ENCODE results near the gene PTAFR. TPM values are rescaled to one million over a fixed set of nuclear protein-coding genes. Genes with fewer than 3 reads are reported as not detected.

The PTAFR gene
- total RNA-seq, 1 donor from 2014 or later, result 1.5 TPM

GRCh38 chr1:28161751-28162150 lies 14.7 kb downstream of the PTAFR start:
- no peak for DNase-seq
- no peaks in the 10 kb centered on the region for H3K36me3 ChIP-seq
- TF ChIP-seq CTCF (IDR thresholded peaks at IDR 0.05; ENCODE audit: borderline replicate concordance), result no peak
- H3K4me1 ChIP-seq, result peaks cover 24% of the 10 kb centered on the region
- H3K27ac ChIP-seq (replicated peaks), result peak overlapping the region; percentile 78
- peaks cover 8% of the 10 kb centered on the region for H3K9me3 ChIP-seq (replicated peaks)
- intact Hi-C loops (cut with micrococcal nuclease), result no loop called here
- no peaks in the 10 kb centered on the region for H3K27me3 ChIP-seq (ENCODE audit: low read depth)
- no peak overlapping the region for H3K4me3 ChIP-seq

GRCh38 chr1:28160782-28161266 lies 15.7 kb downstream of the PTAFR start:
- H3K4me3 ChIP-seq, result no peak overlapping the region
- peak overlapping the region; percentile 78 for H3K27ac ChIP-seq (replicated peaks)
- intact Hi-C loops (cut with micrococcal nuclease), result no loop called here
- no peak for DNase-seq
- no peaks in the 10 kb centered on the region for H3K36me3 ChIP-seq
- H3K27me3 ChIP-seq (ENCODE audit: low read depth), result no peaks in the 10 kb centered on the region
- TF ChIP-seq CTCF (IDR thresholded peaks at IDR 0.05; ENCODE audit: borderline replicate concordance), result no peak
- H3K9me3 ChIP-seq (replicated peaks), result peaks cover 2% of the 10 kb centered on the region
- peaks cover 24% of the 10 kb centered on the region for H3K4me1 ChIP-seq

- peaks cover 30% of the 10 kb centered on the region for H3K4me1 ChIP-seq
- H3K4me3 ChIP-seq, result no peak overlapping the region
- H3K36me3 ChIP-seq, result no peaks in the 10 kb centered on the region
- peak overlapping the region; percentile 78 for H3K27ac ChIP-seq (replicated peaks)
- intact Hi-C loops (cut with micrococcal nuclease), result no loop called here
- H3K27me3 ChIP-seq (ENCODE audit: low read depth), result no peaks in the 10 kb centered on the region
- DNase-seq, result no peak
- TF ChIP-seq CTCF (IDR thresholded peaks at IDR 0.05; ENCODE audit: borderline replicate concordance), result no peak
- H3K9me3 ChIP-seq (replicated peaks), result no peaks in the 10 kb centered on the region
These were observed 16.8 kb downstream of the PTAFR start for GRCh38 chr1:28159680-28160079.

GRCh38 chr1:28159243-28159642 lies 17.2 kb downstream of the PTAFR start:
- intact Hi-C loops (cut with micrococcal nuclease), result no loop called here
- DNase-seq, result no peak
- H3K4me3 ChIP-seq, result no peak overlapping the region
- H3K4me1 ChIP-seq, result peaks cover 34% of the 10 kb centered on the region
- H3K36me3 ChIP-seq, result no peaks in the 10 kb centered on the region
- H3K27ac ChIP-seq (replicated peaks), result no peak overlapping the region
- H3K27me3 ChIP-seq (ENCODE audit: low read depth), result no peaks in the 10 kb centered on the region
- TF ChIP-seq CTCF (IDR thresholded peaks at IDR 0.05; ENCODE audit: borderline replicate concordance), result no peak
- H3K9me3 ChIP-seq (replicated peaks), result no peaks in the 10 kb centered on the region

- no peak overlapping the region for H3K27ac ChIP-seq (replicated peaks)
- intact Hi-C loops (cut with micrococcal nuclease), result no loop called here
- H3K4me3 ChIP-seq, result no peak overlapping the region
- H3K27me3 ChIP-seq (ENCODE audit: low read depth), result no peaks in the 10 kb centered on the region
- H3K9me3 ChIP-seq (replicated peaks), result no peaks in the 10 kb centered on the region
- TF ChIP-seq CTCF (IDR thresholded peaks at IDR 0.05; ENCODE audit: borderline replicate concordance), result no peak
- no peaks in the 10 kb centered on the region for H3K36me3 ChIP-seq
- DNase-seq, result no peak
- peaks cover 30% of the 10 kb centered on the region for H3K4me1 ChIP-seq
These were observed 18.6 kb downstream of the PTAFR start for GRCh38 chr1:28157894-28158293.

Measured in left ventricle myocardium inferior (tissue), 1 donor.